GM21381 (cell line): ENCODE data around the gene ANKRD44.
A peak's percentile ranks its signal among the peaks of the same experiment; 100 is the strongest.

ENCODE experiments used
- ATAC-seq: cut with Tn5 transposase; IDR thresholded peaks from one replicate; pipeline ENCODE4 v1.9.1; 2021; ENCODE audit warnings: mild to moderate bottlenecking, moderate library complexity; ENCODE audit not compliant: unreplicated experiment

Gene ANKRD44

GRCh38 chr2:196967775-196968174 is 342.8 kb downstream of the ANKRD44 start:
- no peak for ATAC-seq

GRCh38 chr2:196967116-196967515 is 343.5 kb downstream of the ANKRD44 start:
- ATAC-seq: no peak

GRCh38 chr2:196966061-196966460 is 344.5 kb downstream of the ANKRD44 start:
- no peak for ATAC-seq

DNA sequence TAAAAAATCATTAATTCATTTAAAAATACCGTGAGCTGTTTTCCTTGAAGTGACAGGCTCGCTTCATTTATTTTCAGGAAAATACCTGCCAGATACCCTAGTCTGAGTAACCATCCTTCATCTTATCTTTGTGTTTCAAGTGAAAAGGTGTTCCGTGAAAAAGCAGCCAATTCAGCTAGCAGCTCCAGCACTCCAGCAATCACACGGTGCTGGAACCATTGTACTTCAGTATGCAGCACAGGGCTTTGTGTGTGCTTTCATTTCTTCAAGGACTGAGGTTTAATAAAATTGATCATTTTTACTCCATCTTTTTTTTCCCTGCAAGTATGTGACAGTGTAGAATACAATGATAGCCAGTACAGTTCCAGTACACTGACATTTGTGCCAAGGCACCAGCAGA is 344.9 kb downstream of the ANKRD44 start:
- ATAC-seq: no peak

GRCh38 chr2:196963961-196964360 is 346.6 kb downstream of the ANKRD44 start:
- ATAC-seq: no peak

DNA sequence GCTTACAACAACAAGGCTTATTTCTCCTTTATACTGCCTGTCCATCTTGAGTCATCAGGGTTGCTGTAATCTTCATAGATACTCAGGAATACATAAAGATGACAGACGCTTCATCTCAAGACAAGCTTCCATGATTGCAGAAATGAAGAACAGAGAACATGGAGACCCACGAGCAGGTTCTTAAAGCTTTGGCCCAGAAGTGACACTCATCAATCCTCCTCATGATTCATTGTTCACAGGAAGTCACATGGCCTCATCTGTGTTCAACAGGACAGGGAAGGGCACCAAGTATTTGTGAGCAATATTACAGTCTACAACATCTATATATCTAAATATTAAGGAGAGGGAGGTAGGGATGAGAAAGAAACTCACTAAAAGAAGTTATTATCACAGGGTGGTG is 347.5 kb downstream of the ANKRD44 start:
- ATAC-seq: no peak

- ATAC-seq: no peak
Measured at GRCh38 chr2:196962325-196962724, 348.3 kb downstream of the ANKRD44 start.

DNA sequence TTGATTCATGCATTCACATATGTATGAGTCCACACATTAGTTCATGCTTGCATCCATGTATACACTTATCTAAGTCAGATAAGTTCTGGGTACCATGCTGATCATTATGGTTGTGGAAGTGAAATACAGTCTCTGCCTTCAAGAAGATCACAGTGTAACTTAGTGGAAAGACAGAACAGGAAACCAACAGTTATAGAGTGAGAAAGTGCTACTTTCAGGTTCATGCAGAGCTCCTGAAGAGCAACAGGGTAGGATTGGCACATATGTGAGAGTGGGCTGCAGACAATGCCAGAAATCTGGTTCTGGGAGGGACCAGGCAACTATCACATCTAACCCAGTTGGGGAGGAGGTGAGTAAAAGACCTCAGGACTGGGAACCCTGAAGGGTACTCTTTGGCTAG is 348.7 kb downstream of the ANKRD44 start:
- ATAC-seq: peak; percentile 99

DNA sequence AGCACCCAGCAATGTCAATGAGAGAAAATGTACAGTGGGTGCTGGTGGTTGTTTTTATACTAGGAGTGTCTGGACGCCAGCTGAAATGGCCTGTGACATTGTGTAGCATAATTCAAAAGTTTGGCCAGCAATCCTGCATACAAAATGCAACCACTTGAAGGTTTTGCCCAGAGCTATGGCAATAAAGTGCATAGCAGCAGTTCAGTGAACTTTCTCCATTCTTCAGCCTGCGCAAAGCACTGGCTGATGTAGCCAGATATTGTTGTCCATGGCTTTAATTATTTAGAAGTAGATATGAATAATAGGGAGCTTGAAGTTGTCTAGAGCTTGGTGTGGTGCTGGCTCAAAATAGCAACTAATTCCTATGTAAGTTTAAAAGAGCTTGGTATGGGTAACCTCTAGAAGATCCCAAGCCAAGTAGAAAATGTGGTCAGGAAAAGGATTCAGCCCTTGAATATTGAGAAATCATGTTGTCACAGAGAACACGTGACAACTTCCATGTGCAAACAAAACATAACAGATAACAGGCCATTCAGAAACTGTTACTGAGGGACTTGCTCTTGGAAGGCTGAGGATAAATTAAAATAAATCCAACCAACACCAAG is 350.7 kb downstream of the ANKRD44 start:
- no peak for ATAC-seq

GRCh38 chr2:196959281-196959680 is 351.3 kb downstream of the ANKRD44 start:
- ATAC-seq: no peak

DNA sequence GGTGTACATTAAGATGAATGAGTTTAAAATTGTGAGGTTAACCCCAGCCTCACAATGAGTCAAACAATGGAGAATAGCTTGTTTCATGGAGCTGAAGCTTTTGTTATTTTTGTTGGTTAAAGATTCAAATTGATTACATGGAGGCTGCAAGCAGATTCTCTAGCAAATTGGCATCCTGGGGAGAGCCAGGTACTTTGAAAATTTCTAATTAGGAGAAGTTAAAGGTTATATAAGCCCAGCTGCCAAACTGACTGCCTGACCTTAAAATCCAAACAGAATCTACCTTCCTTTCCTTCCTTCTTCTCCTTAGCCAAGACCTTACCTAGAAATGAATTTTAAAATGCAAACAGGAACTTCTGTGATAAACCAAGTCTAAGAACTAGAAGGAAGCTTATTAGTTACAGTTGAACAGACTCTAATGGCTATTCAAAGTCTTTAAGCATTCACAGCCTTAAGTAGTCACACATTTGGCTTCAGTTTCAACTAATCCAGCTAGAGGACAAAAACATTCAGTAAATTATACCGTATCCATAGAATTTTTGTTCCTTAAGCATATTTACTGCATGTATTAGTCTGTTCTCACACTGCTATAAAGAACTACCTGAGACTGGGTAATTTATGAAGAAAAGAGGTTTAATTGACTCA is 352.6 kb downstream of the ANKRD44 start:
- ATAC-seq: no peak

GRCh38 chr2:196957442-196957841 is 353.1 kb downstream of the ANKRD44 start:
- no peak for ATAC-seq

GRCh38 chr2:196956069-196956468 is 354.5 kb downstream of the ANKRD44 start:
- no peak for ATAC-seq

DNA sequence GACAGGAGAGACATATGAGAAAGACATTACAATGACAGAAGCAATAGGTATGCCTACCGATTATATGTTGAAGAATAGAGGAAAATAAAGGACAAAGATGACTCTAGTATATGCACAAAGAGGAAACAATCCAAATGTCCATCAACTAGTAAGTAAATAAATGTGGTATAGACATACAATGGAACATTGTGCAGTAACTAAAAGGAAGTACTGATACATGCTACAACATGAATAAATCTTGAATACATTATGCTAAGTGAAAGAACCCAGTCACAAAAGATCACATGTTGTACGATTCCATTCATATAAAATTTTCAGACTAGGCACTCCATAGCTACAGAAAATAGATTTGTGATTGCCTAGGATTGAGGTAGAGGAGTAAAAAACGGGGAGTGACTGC is 355.5 kb downstream of the ANKRD44 start:
- ATAC-seq: no peak

DNA sequence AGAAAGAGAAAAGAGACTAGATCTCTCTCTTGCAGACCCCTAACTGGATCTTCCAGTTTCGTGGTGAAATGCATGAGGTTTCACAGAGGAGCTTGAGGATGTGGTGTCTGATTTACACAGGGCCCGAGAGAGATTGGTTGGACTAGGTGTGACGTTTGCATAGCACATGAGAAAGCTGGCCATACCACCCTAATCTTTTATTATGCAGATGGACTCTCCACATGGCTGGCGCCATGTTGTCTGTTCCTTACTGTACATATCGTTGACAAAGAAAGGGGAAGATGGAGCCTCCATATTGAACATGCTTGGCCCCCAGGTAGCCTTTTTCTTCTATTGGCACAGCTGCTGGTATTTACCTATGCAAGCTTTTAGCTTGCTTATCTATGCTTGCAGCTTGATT is 356.6 kb downstream of the ANKRD44 start:
- no peak for ATAC-seq

DNA sequence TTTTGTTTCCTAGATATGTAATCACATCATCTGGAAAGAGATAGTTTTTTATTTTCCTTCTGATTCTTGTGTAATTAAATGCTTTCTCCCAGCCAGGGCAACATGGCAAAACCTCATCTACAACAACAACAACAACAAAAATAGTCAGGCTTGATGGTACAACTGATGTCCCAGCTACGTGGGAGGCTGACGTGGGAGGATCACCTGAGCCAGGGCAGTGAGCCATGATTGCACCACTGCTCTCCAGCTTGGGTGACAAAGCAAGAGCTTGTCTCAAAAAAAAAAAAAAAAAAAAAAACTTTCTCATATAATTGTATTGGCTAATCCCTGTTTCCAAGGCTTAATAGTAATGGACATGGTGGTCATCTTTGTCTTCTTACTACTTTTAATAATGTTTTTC is 357.6 kb downstream of the ANKRD44 start:
- no peak for ATAC-seq

DNA sequence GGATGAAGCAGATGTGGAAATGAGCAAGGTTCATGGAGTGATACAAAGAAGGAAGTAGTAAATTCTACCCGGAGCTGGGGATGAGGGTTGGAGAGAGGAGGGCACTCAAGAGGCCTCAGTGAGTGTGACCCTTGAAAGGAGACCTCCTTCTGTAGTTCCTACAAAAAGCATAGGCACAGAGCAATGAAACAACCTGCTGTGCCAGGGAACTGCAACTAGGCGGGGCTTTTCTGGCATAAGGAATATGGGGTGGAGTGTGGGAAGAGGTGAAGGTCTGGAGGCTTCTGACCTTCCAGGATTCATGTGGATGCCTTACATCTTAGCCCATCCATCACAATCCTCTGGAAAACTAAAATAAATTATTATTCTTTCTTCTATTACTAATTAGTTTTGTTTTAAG is 358.6 kb downstream of the ANKRD44 start:
- no peak for ATAC-seq

GRCh38 chr2:196949116-196949515 is 361.5 kb downstream of the ANKRD44 start:
- ATAC-seq: no peak

DNA sequence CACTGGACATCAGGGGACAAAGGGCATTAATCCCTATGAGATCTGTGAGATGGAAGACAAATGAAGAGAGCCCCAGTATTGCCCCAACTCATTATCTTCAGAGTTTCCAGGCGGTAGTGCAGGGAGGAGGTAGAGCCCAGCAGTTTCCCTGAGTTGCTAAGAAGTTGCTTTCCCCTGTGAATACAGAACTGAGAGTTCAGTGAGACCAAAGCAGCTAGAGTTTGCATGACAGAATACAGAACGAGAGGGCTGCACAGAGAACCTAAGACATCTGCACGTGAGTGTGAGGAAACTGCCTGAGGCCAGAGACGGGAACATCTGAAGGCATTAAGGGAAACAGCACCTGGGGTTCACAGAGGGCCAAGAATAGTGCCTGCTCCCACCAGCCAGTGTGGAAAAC is 366.0 kb downstream of the ANKRD44 start:
- peak; percentile 93 for ATAC-seq

DNA sequence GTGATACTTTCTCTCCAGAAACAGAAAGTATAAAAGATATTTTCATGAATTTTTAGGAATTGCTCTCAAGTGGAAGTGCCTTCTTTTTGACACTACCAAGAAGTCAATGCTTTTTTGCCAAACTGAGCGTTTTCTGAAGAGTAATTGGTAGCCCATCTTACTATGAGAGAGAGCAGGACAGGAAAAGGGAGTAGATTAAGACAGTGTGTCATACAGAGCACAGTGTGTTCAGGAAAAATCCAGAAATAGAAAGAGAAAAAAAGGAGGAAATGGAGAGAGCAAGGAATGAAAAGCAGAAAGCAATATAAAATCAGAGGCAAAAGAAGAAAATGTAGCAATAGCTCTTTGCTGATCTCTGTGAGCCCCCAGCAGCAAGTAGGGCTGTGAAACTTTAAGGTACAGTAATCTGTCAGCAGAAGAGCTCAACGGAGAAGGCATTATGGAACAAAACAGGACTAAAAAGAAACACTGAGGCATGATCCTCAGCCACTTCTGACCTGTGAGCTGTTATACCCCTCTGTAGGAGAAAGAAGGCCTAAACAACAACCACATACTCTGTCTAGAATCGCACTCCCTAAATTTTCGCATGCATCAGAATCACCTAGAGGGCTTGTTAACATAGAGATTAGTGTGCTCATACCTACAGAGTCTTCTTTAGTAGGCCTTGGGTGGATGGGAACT is 369.0 kb downstream of the ANKRD44 start:
- ATAC-seq: no peak

- no peak for ATAC-seq
Measured at GRCh38 chr2:196939371-196939770, 371.2 kb downstream of the ANKRD44 start.
